Measurements from ENCODE around the gene PMM1. TPM values are rescaled to one million over a fixed set of nuclear protein-coding genes. Genes with fewer than 3 reads are reported as not detected.

Gene PMM1
- total RNA-seq, 1 donor from 2014 or later: 30.8 TPM

GRCh38 chr22:41555325-41555982 is 34.2 kb downstream of the PMM1 start:
- no peaks in the 10 kb centered on the region for H3K27me3 Mint-ChIP-seq (ENCODE audit: low read depth)
- no peak for TF ChIP-seq CTCF (conservative IDR thresholded peaks at IDR 0.05)
- no peak for DNase-seq (ENCODE audit: low read depth, low spot score)
- H3K36me3 Mint-ChIP-seq (ENCODE audit: low read depth): no peaks in the 10 kb centered on the region
- peaks cover 28% of the 10 kb centered on the region for H3K4me1 Mint-ChIP-seq
- no peak overlapping the region for H3K4me3 Mint-ChIP-seq
- H3K27ac Mint-ChIP-seq (ENCODE audit: unreplicated experiment): no peak overlapping the region
- no peaks in the 10 kb centered on the region for H3K9me3 Mint-ChIP-seq

GRCh38 chr22:41551877-41552582 is 37.6 kb downstream of the PMM1 start:
- no peak overlapping the region for H3K4me3 Mint-ChIP-seq
- H3K36me3 Mint-ChIP-seq (ENCODE audit: low read depth): no peaks in the 10 kb centered on the region

GRCh38 chr22:41550952-41551491 is 38.6 kb downstream of the PMM1 start:
- H3K4me1 Mint-ChIP-seq: peaks cover 5% of the 10 kb centered on the region
- no peaks in the 10 kb centered on the region for H3K9me3 Mint-ChIP-seq
- no peak overlapping the region for H3K27ac Mint-ChIP-seq (ENCODE audit: unreplicated experiment)
- no peak for TF ChIP-seq CTCF (conservative IDR thresholded peaks at IDR 0.05)
- no peak for DNase-seq (ENCODE audit: low read depth, low spot score)
- no peaks in the 10 kb centered on the region for H3K27me3 Mint-ChIP-seq (ENCODE audit: low read depth)
- H3K4me3 Mint-ChIP-seq: no peak overlapping the region
- no peaks in the 10 kb centered on the region for H3K36me3 Mint-ChIP-seq (ENCODE audit: low read depth)

More at GRCh38 chr22:41551877-41552582, 37.6 kb downstream of the PMM1 start:
- Mint-ChIP-seq H3K27ac (ENCODE audit: unreplicated experiment) (no peak overlapping the region), H3K4me1 (peaks cover 14% of the 10 kb centered on the region), H3K9me3 (no peaks in the 10 kb centered on the region), H3K27me3 (ENCODE audit: low read depth) (no peaks in the 10 kb centered on the region)
- no peak for TF ChIP-seq CTCF (conservative IDR thresholded peaks at IDR 0.05)
- no peak for DNase-seq (ENCODE audit: low read depth, low spot score)

DNA sequence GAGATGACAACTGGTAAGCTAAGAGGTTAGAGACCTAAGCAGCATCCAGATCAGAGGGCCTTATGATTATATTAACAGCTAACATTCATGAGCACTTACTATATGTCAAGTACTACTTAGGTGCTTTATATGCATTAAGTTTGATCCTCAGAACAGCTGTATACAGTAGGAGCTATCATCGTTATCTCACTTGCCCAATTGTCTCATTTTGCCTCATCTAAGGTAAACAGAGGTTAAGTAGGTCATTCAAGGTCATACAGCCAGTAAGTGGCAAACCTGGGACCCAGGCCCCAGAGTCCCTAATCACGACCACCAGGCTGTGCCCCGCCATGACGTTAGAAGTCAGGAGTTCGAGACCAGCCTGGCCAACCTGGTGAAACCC is 40.8 kb downstream of the PMM1 start:
- no peak for DNase-seq (ENCODE audit: low read depth, low spot score)
- no peaks in the 10 kb centered on the region for H3K36me3 Mint-ChIP-seq (ENCODE audit: low read depth)
- H3K4me1 Mint-ChIP-seq: peaks cover 21% of the 10 kb centered on the region
- H3K9me3 Mint-ChIP-seq: no peaks in the 10 kb centered on the region
- H3K4me3 Mint-ChIP-seq: no peak overlapping the region
- no peaks in the 10 kb centered on the region for H3K27me3 Mint-ChIP-seq (ENCODE audit: low read depth)
- no peak for TF ChIP-seq CTCF (conservative IDR thresholded peaks at IDR 0.05)
- no peak overlapping the region for H3K27ac Mint-ChIP-seq (ENCODE audit: unreplicated experiment)

DNA sequence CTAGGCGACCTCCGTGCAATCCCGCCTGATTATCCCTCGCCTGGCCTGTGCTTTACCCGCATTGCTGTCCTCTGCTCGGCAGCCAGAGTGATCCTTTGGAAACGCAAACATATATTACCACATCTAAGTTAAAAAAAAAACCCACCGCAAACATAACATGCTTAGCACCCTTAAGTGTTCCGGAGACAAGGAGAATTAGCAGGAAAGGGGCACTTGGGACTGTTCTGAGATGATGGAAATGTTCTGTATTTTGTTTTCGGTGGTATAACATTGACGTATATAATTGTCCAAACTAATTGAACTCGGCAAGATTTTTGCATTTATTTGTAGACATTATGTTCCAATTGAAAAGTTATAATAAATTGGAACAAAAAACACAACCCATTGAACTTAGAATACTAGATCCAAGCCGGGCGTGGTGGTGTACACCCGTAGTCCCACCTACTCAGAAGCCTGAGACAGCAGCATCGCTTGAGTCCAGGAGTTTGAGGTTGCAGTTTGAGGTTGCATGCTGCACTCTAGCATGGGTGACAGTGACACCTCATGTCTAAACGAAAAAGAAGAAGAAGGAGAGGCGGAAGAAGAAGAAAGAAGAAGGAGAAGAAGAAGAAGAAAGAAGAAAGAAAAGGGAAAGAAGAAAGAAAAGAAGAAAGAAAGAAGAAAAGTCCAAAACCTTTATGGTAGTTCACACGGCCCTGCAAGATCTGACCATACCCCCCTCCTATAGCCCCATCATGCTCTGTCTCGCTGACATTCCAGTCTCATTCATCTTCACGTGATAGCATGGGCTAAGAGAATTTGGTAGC is 44.8 kb downstream of the PMM1 start:
- Mint-ChIP-seq H3K4me1 (peaks cover 45% of the 10 kb centered on the region), H3K36me3 (ENCODE audit: low read depth) (peaks cover 4% of the 10 kb centered on the region), H3K27ac (ENCODE audit: unreplicated experiment) (peak overlapping the region; percentile 79), H3K4me3 (peak overlapping the region; percentile 96), H3K9me3 (no peaks in the 10 kb centered on the region), H3K27me3 (ENCODE audit: low read depth) (no peaks in the 10 kb centered on the region)
- no peak for DNase-seq (ENCODE audit: low read depth, low spot score)
- TF ChIP-seq CTCF (conservative IDR thresholded peaks at IDR 0.05): no peak

Data from neural crest cell (in vitro differentiated cells).